Vagina (tissue), 2 donors: Measurements from ENCODE around the gene PPFIA2. TPM values are rescaled to one million over a fixed set of nuclear protein-coding genes. Genes with fewer than 3 reads are reported as not detected.
"Not testable (repeated sequence)": the region's sequence is repeated elsewhere in the genome, so short reads cannot be mapped to it uniquely, and the experiment has no call there.

ENCODE experiments used
- DNase-seq, 2 donors: peaks; one replicate each; pipeline ENCODE4 v3.0.0-alpha.2; 2017; ENCODE audit errors: extremely low spot score in 2 of 2
- H3K27ac ChIP-seq: fragments of 200-600 bp; sonication (generic); one replicate; pipeline ENCODE4 v1.5.1; 2019
- H3K27me3 ChIP-seq: fragments of 200-600 bp; sonication (generic); one replicate; pipeline ENCODE4 v1.5.1; 2019
- H3K36me3 ChIP-seq, 2 donors: fragments of 200-600 bp; sonication (generic); one replicate each; pipeline ENCODE4 v1.5.1; 2017 to 2019
- H3K4me1 ChIP-seq: fragments of 200-600 bp; sonication (generic); one replicate; pipeline ENCODE4 v1.5.1; 2019
- H3K4me3 ChIP-seq, 2 donors: fragments of 200-600 bp; sonication (generic); 1 replicate in 1 of 2; 2 replicates in 1 of 2; pipeline ENCODE4 v1.5.1; 2016 to 2019
- H3K9me3 ChIP-seq: fragments of 200-600 bp; sonication (generic); one replicate; pipeline ENCODE4 v1.5.1; 2019
- CTCF ChIP-seq, 3 experiments: fragments of 450-650 bp in 2 of 3; fragments of 200-600 bp in 1 of 3; sonication (generic) in 1 of 3; IDR thresholded peaks; one replicate each; pipeline ENCODE4 v1.5.1; 2017 to 2019; ENCODE audit warnings: antibody characterized with exemption in 3 of 3, mild to moderate bottlenecking in 2 of 3, moderate library complexity in 2 of 3
- POLR2A ChIP-seq, 2 donors: fragments of 450-650 bp; IDR thresholded peaks; one replicate each; pipeline ENCODE4 v1.6.1; 2017; ENCODE audit warnings: antibody characterized with exemption in 2 of 2, mild to moderate bottlenecking in 2 of 2, moderate library complexity in 2 of 2
- POLR2AphosphoS5 ChIP-seq, 2 donors: sonication (generic); formaldehyde crosslinking; IDR thresholded peaks; one replicate each; pipeline ENCODE4 v1.9.0; 2017; ENCODE audit warnings: antibody characterized with exemption in 2 of 2, mild to moderate bottlenecking in 2 of 2, low read depth in 1 of 2; ENCODE audit not compliant: insufficient read depth in 1 of 2
- intact Hi-C: fragments of 100-400 bp; cut with DNase I; formaldehyde crosslinking; loops from one replicate; pipeline ENCODE4 v1.15.1; 2023
- total RNA-seq: library from RNA; depleted of rRNA; stranded (reverse); fragments of >200 nt; gene quantifications from one replicate; pipeline ENCODE4 v1.2.3, GENCODE V29; 2016

The PPFIA2 gene
- total RNA-seq, 1 donor from 2014 or later: 5.2 TPM

GRCh38 chr12:81211306-81211705 lies 547.8 kb downstream of the PPFIA2 start:
- Histone ChIP-seq H3K36me3 (no peaks in the 10 kb centered on the region), H3K27ac (peak overlapping the region; percentile 35), H3K9me3 (no peaks in the 10 kb centered on the region), H3K4me3 (no peak overlapping the region), H3K27me3 (no peaks in the 10 kb centered on the region), H3K4me1 (peaks cover 28% of the 10 kb centered on the region)
- intact Hi-C loops: no loop called here
- DNase-seq: no peak
- TF ChIP-seq POLR2AphosphoS5 (IDR thresholded peaks at IDR 0.05; ENCODE audit: insufficient read depth in 1 of 2, low read depth in 1 of 2): no peak
- no peak for TF ChIP-seq CTCF (IDR thresholded peaks at IDR 0.05)
- TF ChIP-seq POLR2A (IDR thresholded peaks at IDR 0.05): no peak

- H3K9me3 ChIP-seq, intact Hi-C loops, H3K36me3 ChIP-seq, H3K27me3 ChIP-seq, H3K4me3 ChIP-seq, DNase-seq: not testable (repeated sequence)
- Histone ChIP-seq H3K4me1 (peaks cover 28% of the 10 kb centered on the region), H3K27ac (peak overlapping the region; percentile 72)
Observed at GRCh38 chr12:81209772-81210225, 549.4 kb downstream of the PPFIA2 start.

- intact Hi-C loops: no loop called here
- TF ChIP-seq POLR2AphosphoS5 (IDR thresholded peaks at IDR 0.05; ENCODE audit: insufficient read depth in 1 of 2, low read depth in 1 of 2): no peak
- TF ChIP-seq CTCF (IDR thresholded peaks at IDR 0.05): no peak
- TF ChIP-seq POLR2A (IDR thresholded peaks at IDR 0.05): no peak
Observed at GRCh38 chr12:81209012-81209411, 550.1 kb downstream of the PPFIA2 start.

GRCh38 chr12:81208187-81208911 lies 550.8 kb downstream of the PPFIA2 start:
- H3K4me3 ChIP-seq: no peak overlapping the region
- no peak for DNase-seq
- intact Hi-C loops: no loop called here
- no peaks in the 10 kb centered on the region for H3K9me3 ChIP-seq
- no peaks in the 10 kb centered on the region for H3K36me3 ChIP-seq
- TF ChIP-seq POLR2A (IDR thresholded peaks at IDR 0.05) (no peak), POLR2AphosphoS5 (IDR thresholded peaks at IDR 0.05; ENCODE audit: insufficient read depth in 1 of 2, low read depth in 1 of 2) (no peak)
- H3K27ac ChIP-seq: peak overlapping the region; percentile 72
- no peaks in the 10 kb centered on the region for H3K27me3 ChIP-seq
- peaks cover 28% of the 10 kb centered on the region for H3K4me1 ChIP-seq

More at GRCh38 chr12:81209012-81209411, 550.1 kb downstream of the PPFIA2 start:
- H3K4me3 ChIP-seq: no peak overlapping the region
- H3K27me3 ChIP-seq: no peaks in the 10 kb centered on the region
- peaks cover 28% of the 10 kb centered on the region for H3K4me1 ChIP-seq
- DNase-seq: no peak
- H3K36me3 ChIP-seq: no peaks in the 10 kb centered on the region
- no peaks in the 10 kb centered on the region for H3K9me3 ChIP-seq
- peak overlapping the region; percentile 72 for H3K27ac ChIP-seq
